Thoracic aorta (tissue), 2 donors: Measurements from ENCODE around the gene AJM1. TPM values are rescaled to one million over a fixed set of nuclear protein-coding genes. Genes with fewer than 3 reads are reported as not detected.
"Not testable (repeated sequence)": the region's sequence is repeated elsewhere in the genome, so short reads cannot be mapped to it uniquely, and the experiment has no call there.

Source experiments
- ATAC-seq: fragments of 150-250 bp; one replicate; pipeline ENCODE4 v1.8.0; 2017; ENCODE audit warnings: low read depth; ENCODE audit not compliant: insufficient number of reproducible peaks, low FRiP score
- DNase-seq: peaks from one replicate; pipeline ENCODE4 v3.0.0-alpha.2; 2020; ENCODE audit warnings: low spot score
- H3K27ac ChIP-seq, 2 donors: fragments of 200-600 bp; sonication (generic); 1 replicate in 1 of 2; 2 replicates in 1 of 2; pipeline ENCODE4 v1.5.1; 2016; ENCODE audit warnings: mild to moderate bottlenecking in 2 of 2, moderate library complexity in 2 of 2
- H3K27me3 ChIP-seq: fragments of 200-600 bp; sonication (generic); replicated peaks from 2 replicates; pipeline ENCODE4 v1.6.0; 2016; ENCODE audit warnings: mild to moderate bottlenecking; ENCODE audit not compliant: insufficient read depth
- H3K36me3 ChIP-seq: fragments of 200-600 bp; sonication (generic); one replicate; pipeline ENCODE4 v1.5.1; 2016
- H3K4me1 ChIP-seq, 2 donors: fragments of 200-600 bp; sonication (generic); 1 replicate in 1 of 2; 2 replicates in 1 of 2; pipeline versions ENCODE4 v1.5.1 to v1.6.0; 2016; ENCODE audit warnings: low read depth in 2 of 2, mild to moderate bottlenecking in 1 of 2; ENCODE audit not compliant: control insufficient read depth in 1 of 2
- H3K4me3 ChIP-seq: fragments of 200-600 bp; sonication (generic); 2 replicates; pipeline ENCODE4 v1.5.1; 2016; ENCODE audit warnings: mild to moderate bottlenecking
- H3K9me3 ChIP-seq: fragments of 200-600 bp; sonication (generic); 2 replicates; pipeline ENCODE4 v1.5.1; 2016
- CTCF ChIP-seq: fragments of 200-600 bp; sonication (generic); IDR thresholded peaks from one replicate; pipeline ENCODE4 v1.5.1; 2019; ENCODE audit warnings: antibody characterized with exemption
- total RNA-seq, 2 donors: library from RNA; depleted of rRNA; stranded (reverse); fragments of >200 nt; gene quantifications; one replicate each; pipeline versions ENCODE4 v1.1.0 to v1.2.3, GENCODE V29; 2016

The AJM1 gene
- total RNA-seq, 2 donors from 2014 or later: 7.3 to 9.2 TPM

- no peak for ATAC-seq
- no peak overlapping the region for H3K27ac ChIP-seq
- H3K36me3 ChIP-seq: peaks cover 16% of the 10 kb centered on the region
- no peaks in the 10 kb centered on the region for H3K4me1 ChIP-seq
- H3K27me3 ChIP-seq: no peaks in the 10 kb centered on the region
- no peak overlapping the region for H3K4me3 ChIP-seq
- DNase-seq: no peak
- no peaks in the 10 kb centered on the region for H3K9me3 ChIP-seq
- TF ChIP-seq CTCF: no peak
Measured at GRCh38 chr9:136835162-136835931, 6.9 kb upstream of the AJM1 start.

- ATAC-seq: no peak
- H3K27me3 ChIP-seq: no peaks in the 10 kb centered on the region
- no peak overlapping the region for H3K4me3 ChIP-seq
- no peak overlapping the region for H3K27ac ChIP-seq
- H3K36me3 ChIP-seq: peaks cover 9% of the 10 kb centered on the region
- TF ChIP-seq CTCF: no peak
- no peak for DNase-seq
- H3K9me3 ChIP-seq: no peaks in the 10 kb centered on the region
- peaks cover 0 to 3% of the 10 kb centered on the region in 2 donors for H3K4me1 ChIP-seq
Measured at GRCh38 chr9:136835932-136836904, 6.1 kb upstream of the AJM1 start.

- no peaks in the 10 kb centered on the region for H3K27me3 ChIP-seq
- ATAC-seq (no peak), DNase-seq (no peak)
- no peak overlapping the region for H3K27ac ChIP-seq
- no peak for TF ChIP-seq CTCF
- H3K36me3 ChIP-seq: peaks cover 8% of the 10 kb centered on the region
- H3K9me3 ChIP-seq: no peaks in the 10 kb centered on the region
- H3K4me1 ChIP-seq: peaks cover 0 to 11% of the 10 kb centered on the region in 2 donors
- H3K4me3 ChIP-seq: no peak overlapping the region
Measured at GRCh38 chr9:136837146-136837855, 5.0 kb upstream of the AJM1 start.

- not testable (repeated sequence) for H3K27ac ChIP-seq, H3K9me3 ChIP-seq, H3K4me3 ChIP-seq, H3K27me3 ChIP-seq, ATAC-seq, H3K36me3 ChIP-seq, DNase-seq
- peaks cover 0 to 16% of the 10 kb centered on the region in 2 donors for H3K4me1 ChIP-seq
Measured at GRCh38 chr9:136837856-136838277, 4.4 kb upstream of the AJM1 start.

- ATAC-seq: no peak
- no peak for DNase-seq
- no peak for TF ChIP-seq CTCF
- H3K27ac ChIP-seq: no peak overlapping the region
- H3K9me3 ChIP-seq: no peaks in the 10 kb centered on the region
- H3K36me3 ChIP-seq: peaks cover 8% of the 10 kb centered on the region
- no peak overlapping the region for H3K4me3 ChIP-seq
- H3K27me3 ChIP-seq: no peaks in the 10 kb centered on the region
- peaks cover 7 to 22% of the 10 kb centered on the region in 2 donors for H3K4me1 ChIP-seq
Measured at GRCh38 chr9:136838314-136839228, 3.7 kb upstream of the AJM1 start.
